Measurements from ENCODE around the gene SMIM12.

Gene SMIM12

GRCh38 chr1:34859446-34860200 is at the start of gene SMIM12:
Gene SMIM12, minus strand, starts transcription at chr1:34859749. Its CDS starts 3,772 bp downstream, at chr1:34855977.
- DNase-seq (ENCODE audit: low read depth in 2 of 2) = peak; percentile 84 to 87

GRCh38 chr1:34908369-34908768 is 48.8 kb upstream of the SMIM12 start:
- DNase-seq (ENCODE audit: low read depth in 2 of 2) = no peak

GRCh38 chr1:34907487-34908090 is 48.0 kb upstream of the SMIM12 start:
- no peak for DNase-seq (ENCODE audit: low read depth in 2 of 2)

GRCh38 chr1:34906756-34907155 is 47.2 kb upstream of the SMIM12 start:
- no peak for DNase-seq (ENCODE audit: low read depth in 2 of 2)

- no peak for DNase-seq (ENCODE audit: low read depth in 2 of 2)
Measured at GRCh38 chr1:34906222-34906621, 46.7 kb upstream of the SMIM12 start.

- DNase-seq (ENCODE audit: low read depth in 2 of 2) = no peak
Measured at GRCh38 chr1:34905098-34905459, 45.5 kb upstream of the SMIM12 start.

- no peak for DNase-seq (ENCODE audit: low read depth in 2 of 2)
Measured at GRCh38 chr1:34904236-34905097, 44.9 kb upstream of the SMIM12 start.

- no peak for DNase-seq (ENCODE audit: low read depth in 2 of 2)
Measured at GRCh38 chr1:34901919-34902318, 42.4 kb upstream of the SMIM12 start.

GRCh38 chr1:34900775-34901502 is 41.4 kb upstream of the SMIM12 start:
- DNase-seq (ENCODE audit: low read depth in 2 of 2) = no peak

GRCh38 chr1:34899906-34900305 is 40.4 kb upstream of the SMIM12 start:
- no peak for DNase-seq (ENCODE audit: low read depth in 2 of 2)

GRCh38 chr1:34899471-34899870 is 39.9 kb upstream of the SMIM12 start:
- DNase-seq (ENCODE audit: low read depth in 2 of 2) = no peak

GRCh38 chr1:34898330-34898761 is 38.8 kb upstream of the SMIM12 start:
- no peak for DNase-seq (ENCODE audit: low read depth in 2 of 2)

- no peak for DNase-seq (ENCODE audit: low read depth in 2 of 2)
Measured at GRCh38 chr1:34896612-34897011, 37.1 kb upstream of the SMIM12 start.

- no peak for DNase-seq (ENCODE audit: low read depth in 2 of 2)
Measured at GRCh38 chr1:34889705-34890104, 30.2 kb upstream of the SMIM12 start.

GRCh38 chr1:34887593-34887992 is 28.0 kb upstream of the SMIM12 start:
- DNase-seq (ENCODE audit: low read depth in 2 of 2) = no peak

GRCh38 chr1:34885405-34886247 is 26.1 kb upstream of the SMIM12 start:
- peak; percentile 19 to 21 for DNase-seq (ENCODE audit: low read depth in 2 of 2)

GRCh38 chr1:34884961-34885360 is 25.4 kb upstream of the SMIM12 start:
- DNase-seq (ENCODE audit: low read depth in 2 of 2) = no peak

- no peak for DNase-seq (ENCODE audit: low read depth in 2 of 2)
Measured at GRCh38 chr1:34884536-34884935, 25.0 kb upstream of the SMIM12 start.

- DNase-seq (ENCODE audit: low read depth in 2 of 2) = no peak
Measured at GRCh38 chr1:34879230-34879629, 19.7 kb upstream of the SMIM12 start.

- DNase-seq (ENCODE audit: low read depth in 2 of 2) = no peak
Measured at GRCh38 chr1:34876406-34876805, 16.9 kb upstream of the SMIM12 start.
